K562 (cell line): Measurements from ENCODE around the gene CKM. TPM values are rescaled to one million over a fixed set of nuclear protein-coding genes. Genes with fewer than 3 reads are reported as not detected.

Experiments used
- CTBP1 ChIP-seq: fragments of 450-650 bp; IDR thresholded peaks from 2 replicates; pipeline ENCODE4 v1.6.1; 2016; ENCODE audit warnings: borderline replicate concordance
- CTCFL ChIP-seq: IDR thresholded peaks from 2 replicates; pipeline ENCODE4 v1.6.1; 2011; ENCODE audit warnings: borderline replicate concordance, low read depth, mild to moderate bottlenecking, moderate library complexity, low read length; ENCODE audit not compliant: insufficient read depth, poor library complexity, severe bottlenecking
- ETS2 ChIP-seq: IDR thresholded peaks from 2 replicates; pipeline ENCODE4 v1.6.1; 2016; ENCODE audit warnings: borderline replicate concordance, missing genetic modification characterization, mild to moderate bottlenecking, moderate library complexity, missing compliant biosample characterization; ENCODE audit not compliant: poor library complexity, severe bottlenecking
- POLR3G ChIP-seq: IDR thresholded peaks from 2 replicates; pipeline ENCODE4 v1.6.1; 2011; ENCODE audit not compliant: insufficient read length, insufficient replicate concordance; ENCODE audit errors: extremely low read depth
- RAD21 ChIP-seq, 2 experiments: fragments of 250-450 bp in 1 of 2; fragments of 450-650 bp in 1 of 2; sonication (Bioruptor Pico) in 1 of 2; formaldehyde crosslinking in 1 of 2; IDR thresholded peaks in 1 of 2; conservative IDR thresholded peaks in 1 of 2; 2 replicates each; pipeline versions ENCODE4 v1.4.0 to v1.8.0; 2020 to 2022; ENCODE audit warnings: mild to moderate bottlenecking in 2 of 2, moderate library complexity in 1 of 2
- RBM22 ChIP-seq: fragments of 200-400 bp; formaldehyde crosslinking; IDR thresholded peaks from 2 replicates; pipeline ENCODE4 v1.6.1; 2018; ENCODE audit warnings: low read length, low read depth; ENCODE audit not compliant: poor library complexity, severe bottlenecking
- YY1 ChIP-seq, 3 experiments: IDR thresholded peaks; 2 replicates each; pipeline ENCODE4 v1.6.1; 2011; ENCODE audit warnings: low read length in 2 of 3, mild to moderate bottlenecking in 2 of 3, moderate library complexity in 2 of 3, borderline replicate concordance in 1 of 3, control low read depth in 1 of 3, low read depth in 1 of 3; ENCODE audit not compliant: insufficient read depth in 3 of 3, insufficient replicate concordance in 2 of 3, control insufficient read depth in 1 of 3, insufficient read length in 1 of 3; ENCODE audit errors: extremely low read depth in 1 of 3
- ZC3H4 ChIP-seq: sonication (generic); formaldehyde crosslinking; IDR thresholded peaks from 2 replicates; pipeline ENCODE4 v1.9.0; 2021; ENCODE audit warnings: missing genetic modification reagents, borderline replicate concordance
- ZNF174 ChIP-seq: fragments of 250-450 bp; sonication (Bioruptor Pico); IDR thresholded peaks from 2 replicates; pipeline ENCODE4 v1.4.0; 2020; ENCODE audit warnings: mild to moderate bottlenecking
- ZNF232 ChIP-seq: sonication (generic); formaldehyde crosslinking; IDR thresholded peaks from 2 replicates; pipeline ENCODE4 v1.8.0; 2022; ENCODE audit warnings: mild to moderate bottlenecking, missing genetic modification reagents
- ZNF445 ChIP-seq: fragments of 250-450 bp; sonication (Bioruptor Pico); IDR thresholded peaks from 2 replicates; pipeline ENCODE4 v1.4.0; 2020; ENCODE audit warnings: low read depth, mild to moderate bottlenecking, moderate library complexity
- ZNF740 ChIP-seq, 3 experiments: fragments of 200-800 bp in 1 of 3; sonication (Bioruptor generic) in 1 of 3; sonication (generic) in 1 of 3; formaldehyde crosslinking in 1 of 3; IDR thresholded peaks; 2 replicates each; pipeline versions ENCODE4 v1.6.1 to v1.8.0; 2016 to 2022; ENCODE audit warnings: mild to moderate bottlenecking in 2 of 3, missing compliant biosample characterization in 2 of 3, missing genetic modification characterization in 2 of 3, missing genetic modification reagents in 1 of 3
- polyA plus RNA-seq, 8 experiments: library from polyadenylated mRNA; depleted of rRNA in 4 of 8; stranded (reverse) in 5 of 8; unstranded in 3 of 8; fragments of >200 nt; fragmentation: Nextera tagmentation in 2 of 8; fragmentation: Illumina TruSeq in 1 of 8; extraction: Ambion mirVana in 2 of 8; extraction: Trizol in 1 of 8; gene quantifications; 2 replicates each; pipeline versions ENCODE4 v1.2.1 to v1.2.3, GENCODE V29; 2011 to 2014; ENCODE audit warnings: inconsistent platforms in 1 of 8, missing spikeins in 1 of 8
- total RNA-seq, 7 experiments: library from RNA; depleted of rRNA in 6 of 7; stranded (reverse); fragments of >200 nt in 6 of 7; fragmentation: Illumina TruSeq in 2 of 7; extraction: Trizol in 2 of 7; gene quantifications; 2 replicates each; pipeline versions ENCODE4 v1.2.1 to v1.2.3, GENCODE V29; 2011 to 2021; ENCODE audit warnings: low replicate concordance in 1 of 7
- TF ChIP-seq, protein P1 (sequence below): sonication (generic); formaldehyde crosslinking; IDR thresholded peaks from 2 replicates; pipeline ENCODE4 v1.8.0; 2022; ENCODE audit warnings: missing genetic modification reagents, mild to moderate bottlenecking, borderline replicate concordance
- TF ChIP-seq, protein P2 (sequence below): fragments of 450-650 bp; IDR thresholded peaks from 2 replicates; pipeline ENCODE4 v1.6.1; 2016; ENCODE audit warnings: antibody characterized with exemption
- TF ChIP-seq, protein P3 (sequence below): fragments of 450-650 bp; IDR thresholded peaks from 2 replicates; pipeline ENCODE4 v1.7.0; 2016; ENCODE audit warnings: borderline replicate concordance

The CKM gene
- total and polyA plus RNA-seq, 9 of the 15 experiments (the other 6 are each of a cell fraction or from before 2014, with no cell fraction given) = 0.06 to 0.17 (median 0.09) TPM; not detected in 4

DNA sequence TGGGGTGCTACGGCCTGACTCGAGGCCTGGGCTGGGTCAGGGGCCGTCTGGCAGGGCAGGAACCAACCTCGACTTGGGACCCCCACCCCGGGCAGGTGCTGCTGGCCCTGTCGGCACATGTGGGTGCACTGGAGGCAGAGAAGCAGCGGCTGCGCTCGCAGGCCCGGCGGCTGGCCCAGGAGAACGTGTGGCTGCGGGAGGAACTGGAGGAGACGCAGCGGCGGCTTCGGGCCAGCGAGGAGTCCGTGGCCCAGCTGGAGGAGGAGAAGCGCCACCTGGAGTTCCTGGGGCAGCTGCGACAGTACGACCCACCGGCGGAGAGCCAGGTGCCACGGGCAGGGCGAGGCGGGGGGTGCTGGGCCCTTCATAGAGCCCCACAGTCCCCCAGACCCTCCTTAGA is 23.8 kb upstream of the CKM start (continued):
- no peak for TF ChIP-seq RBM22
- TF ChIP-seq ZC3H4 (CRISPR knock-in tag) = no peak
- no peak for TF ChIP-seq YY1 (IDR thresholded peaks at IDR 0.05; ENCODE audit: borderline replicate concordance in 1 of 3, control insufficient read depth in 1 of 3, extremely low read depth in 1 of 3, insufficient read depth in 3 of 3, insufficient read length in 1 of 3, insufficient replicate concordance in 2 of 3, low read depth in 1 of 3, low read length in 2 of 3)
- TF ChIP-seq, protein P1, sequence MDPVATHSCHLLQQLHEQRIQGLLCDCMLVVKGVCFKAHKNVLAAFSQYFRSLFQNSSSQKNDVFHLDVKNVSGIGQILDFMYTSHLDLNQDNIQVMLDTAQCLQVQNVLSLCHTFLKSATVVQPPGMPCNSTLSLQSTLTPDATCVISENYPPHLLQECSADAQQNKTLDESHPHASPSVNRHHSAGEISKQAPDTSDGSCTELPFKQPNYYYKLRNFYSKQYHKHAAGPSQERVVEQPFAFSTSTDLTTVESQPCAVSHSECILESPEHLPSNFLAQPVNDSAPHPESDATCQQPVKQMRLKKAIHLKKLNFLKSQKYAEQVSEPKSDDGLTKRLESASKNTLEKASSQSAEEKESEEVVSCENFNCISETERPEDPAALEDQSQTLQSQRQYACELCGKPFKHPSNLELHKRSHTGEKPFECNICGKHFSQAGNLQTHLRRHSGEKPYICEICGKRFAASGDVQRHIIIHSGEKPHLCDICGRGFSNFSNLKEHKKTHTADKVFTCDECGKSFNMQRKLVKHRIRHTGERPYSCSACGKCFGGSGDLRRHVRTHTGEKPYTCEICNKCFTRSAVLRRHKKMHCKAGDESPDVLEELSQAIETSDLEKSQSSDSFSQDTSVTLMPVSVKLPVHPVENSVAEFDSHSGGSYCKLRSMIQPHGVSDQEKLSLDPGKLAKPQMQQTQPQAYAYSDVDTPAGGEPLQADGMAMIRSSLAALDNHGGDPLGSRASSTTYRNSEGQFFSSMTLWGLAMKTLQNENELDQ (CRISPR knock-in tag) = no peak
- TF ChIP-seq RAD21 (CRISPR knock-in tag; conservative IDR thresholded peaks at IDR 0.05 in 1 of 2, IDR thresholded peaks at IDR 0.05 in 1 of 2) = peak; percentile 10 to 48; a peak in 2 of 4 replicates
- TF ChIP-seq, protein P2, sequence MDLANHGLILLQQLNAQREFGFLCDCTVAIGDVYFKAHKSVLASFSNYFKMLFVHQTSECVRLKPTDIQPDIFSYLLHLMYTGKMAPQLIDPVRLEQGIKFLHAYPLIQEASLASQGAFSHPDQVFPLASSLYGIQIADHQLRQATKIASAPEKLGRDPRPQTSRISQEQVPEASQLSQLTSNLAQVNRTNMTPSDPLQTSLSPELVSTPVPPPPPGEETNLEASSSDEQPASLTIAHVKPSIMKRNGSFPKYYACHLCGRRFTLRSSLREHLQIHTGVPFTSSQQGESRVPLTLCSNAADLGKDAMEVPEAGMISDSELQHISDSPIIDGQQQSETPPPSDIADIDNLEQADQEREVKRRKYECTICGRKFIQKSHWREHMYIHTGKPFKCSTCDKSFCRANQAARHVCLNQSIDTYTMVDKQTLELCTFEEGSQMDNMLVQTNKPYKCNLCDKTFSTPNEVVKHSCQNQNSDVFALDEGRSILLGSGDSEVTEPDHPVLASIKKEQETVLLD = no peak
- TF ChIP-seq POLR3G = no peak
- TF ChIP-seq ZNF445 (CRISPR knock-in tag) = no peak
- TF ChIP-seq, protein P3, sequence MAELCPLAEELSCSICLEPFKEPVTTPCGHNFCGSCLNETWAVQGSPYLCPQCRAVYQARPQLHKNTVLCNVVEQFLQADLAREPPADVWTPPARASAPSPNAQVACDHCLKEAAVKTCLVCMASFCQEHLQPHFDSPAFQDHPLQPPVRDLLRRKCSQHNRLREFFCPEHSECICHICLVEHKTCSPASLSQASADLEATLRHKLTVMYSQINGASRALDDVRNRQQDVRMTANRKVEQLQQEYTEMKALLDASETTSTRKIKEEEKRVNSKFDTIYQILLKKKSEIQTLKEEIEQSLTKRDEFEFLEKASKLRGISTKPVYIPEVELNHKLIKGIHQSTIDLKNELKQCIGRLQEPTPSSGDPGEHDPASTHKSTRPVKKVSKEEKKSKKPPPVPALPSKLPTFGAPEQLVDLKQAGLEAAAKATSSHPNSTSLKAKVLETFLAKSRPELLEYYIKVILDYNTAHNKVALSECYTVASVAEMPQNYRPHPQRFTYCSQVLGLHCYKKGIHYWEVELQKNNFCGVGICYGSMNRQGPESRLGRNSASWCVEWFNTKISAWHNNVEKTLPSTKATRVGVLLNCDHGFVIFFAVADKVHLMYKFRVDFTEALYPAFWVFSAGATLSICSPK = no peak
- TF ChIP-seq CTCFL = peak; percentile 59
- TF ChIP-seq ZNF232 = no peak
- TF ChIP-seq CTBP1 = no peak
- no peak for TF ChIP-seq ZNF740 (CRISPR knock-in tag; IDR thresholded peaks at IDR 0.05)
- TF ChIP-seq ZNF740 (tag; IDR thresholded peaks at IDR 0.05) = no peak
- TF ChIP-seq ZNF174 (CRISPR knock-in tag) = no peak
- TF ChIP-seq ETS2 (tag) = no peak
